Stimulated activated CD4-positive, alpha-beta T cell treated with anti-CD3 and anti-CD28 coated beads, Interleukin-4, amount 100 ng/mL, for 48 hours (primary cell): ENCODE data around the gene BCL2.
A peak's percentile ranks its signal among the peaks of the same experiment; 100 is the strongest.

Experiments
- DNase-seq, 2 donors: peaks; one replicate each; pipeline ENCODE4 v3.0.0-alpha.2; 2020; ENCODE audit warnings: low read depth in 2 of 2

BCL2 gene

GRCh38 chr18:63157293-63158011 lies 162.1 kb downstream of the BCL2 start:
- DNase-seq: no peak

DNA sequence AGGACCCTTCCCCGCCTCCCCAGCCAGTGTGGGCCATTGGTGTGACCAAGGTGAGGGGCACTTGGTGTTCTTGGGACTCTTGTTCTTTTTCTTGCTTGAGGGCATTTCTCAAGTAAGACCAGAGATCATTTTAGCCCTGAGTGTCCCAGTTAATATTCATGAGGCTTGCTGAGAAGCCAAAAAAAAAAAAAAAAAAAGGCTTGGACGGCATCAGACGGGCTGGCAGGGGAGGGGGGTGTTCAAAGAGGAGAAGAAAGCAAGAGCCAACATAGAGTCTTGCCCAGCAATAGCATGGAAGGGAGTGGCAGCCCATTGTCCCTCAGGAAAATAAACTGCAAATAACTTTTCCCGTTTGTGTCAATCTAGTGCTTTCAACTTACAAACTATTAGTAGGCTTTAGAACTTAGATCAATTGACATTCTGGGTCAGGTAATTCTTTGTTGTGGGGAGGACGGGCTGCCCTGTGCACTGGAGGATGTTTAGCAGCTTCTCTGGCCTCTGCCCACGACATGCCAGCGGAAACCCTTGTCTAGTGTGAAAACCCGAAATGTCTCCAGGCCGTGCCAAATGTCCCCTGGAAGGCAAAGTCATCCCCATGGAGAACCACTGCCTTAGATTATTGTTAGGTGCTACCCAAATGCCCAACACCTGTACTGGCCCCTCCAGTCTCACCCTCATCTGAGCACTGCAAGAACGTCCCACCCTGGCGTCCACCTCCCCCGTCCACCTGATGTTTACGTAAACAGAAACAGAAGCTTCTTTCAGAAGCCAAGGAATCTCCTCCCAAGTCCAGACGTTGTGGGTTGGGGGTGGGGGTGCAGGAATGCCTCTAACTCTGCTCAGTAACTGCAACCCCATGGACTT lies 163.4 kb downstream of the BCL2 start:
- no peak for DNase-seq

DNA sequence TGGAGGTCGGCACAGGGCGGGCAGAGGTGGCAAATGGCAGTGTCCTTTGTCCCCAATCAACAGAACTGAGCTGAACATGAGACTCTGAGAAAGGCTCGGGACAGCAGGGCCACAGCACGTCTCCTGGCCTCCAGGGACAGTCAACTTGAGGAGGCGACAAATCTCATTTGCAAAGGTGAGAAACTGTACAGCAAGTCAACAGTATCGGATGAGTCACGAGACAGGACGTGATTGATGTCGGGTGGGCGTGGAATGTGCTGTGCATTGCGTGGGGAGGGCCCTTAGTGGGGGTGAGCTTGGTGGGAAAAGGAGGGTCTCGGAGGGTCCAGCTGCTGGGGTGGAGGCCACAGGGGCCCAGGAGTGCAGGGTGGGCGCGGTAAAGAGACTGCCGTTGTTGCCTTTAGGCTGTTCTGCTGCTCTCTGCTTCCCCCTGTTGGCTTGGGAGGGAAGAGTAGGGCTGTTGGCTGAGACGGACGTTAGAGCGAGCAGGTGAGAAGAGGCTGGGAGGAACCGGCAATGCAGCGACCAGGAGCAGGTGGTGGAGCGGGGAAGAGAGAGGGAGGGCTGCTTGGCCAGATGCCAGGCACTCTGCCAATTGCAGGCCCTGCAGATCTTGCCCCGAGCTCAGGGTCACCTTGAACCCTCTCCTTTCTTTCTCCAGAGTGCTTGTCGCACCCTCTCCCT lies 164.3 kb downstream of the BCL2 start:
- peak; percentile 70 to 78 for DNase-seq

GRCh38 chr18:63154350-63155152 lies 165.0 kb downstream of the BCL2 start:
- no peak for DNase-seq

- DNase-seq: peak in 1 of 2 donors; percentile 47
Observed at GRCh38 chr18:63152791-63153190, 166.8 kb downstream of the BCL2 start.

DNA sequence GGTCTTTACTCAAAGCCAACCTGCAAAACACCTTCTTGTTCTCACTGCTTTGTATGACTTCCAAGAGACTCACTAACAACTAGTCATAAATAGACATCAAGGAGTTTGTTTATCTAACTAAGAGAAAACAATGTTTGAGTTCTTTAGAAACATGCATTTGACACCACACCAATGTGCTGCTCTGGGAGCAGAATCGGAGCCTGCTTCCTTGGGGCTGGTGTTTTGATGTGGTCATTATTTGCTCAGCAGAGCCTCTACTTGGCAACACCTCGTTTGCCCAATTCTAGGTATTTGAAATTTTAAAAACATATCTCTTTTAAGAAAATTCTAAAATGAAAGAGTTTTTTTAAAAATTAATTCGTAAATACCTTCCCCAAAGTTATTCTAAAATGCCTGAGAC lies 167.5 kb downstream of the BCL2 start:
- DNase-seq: no peak

DNA sequence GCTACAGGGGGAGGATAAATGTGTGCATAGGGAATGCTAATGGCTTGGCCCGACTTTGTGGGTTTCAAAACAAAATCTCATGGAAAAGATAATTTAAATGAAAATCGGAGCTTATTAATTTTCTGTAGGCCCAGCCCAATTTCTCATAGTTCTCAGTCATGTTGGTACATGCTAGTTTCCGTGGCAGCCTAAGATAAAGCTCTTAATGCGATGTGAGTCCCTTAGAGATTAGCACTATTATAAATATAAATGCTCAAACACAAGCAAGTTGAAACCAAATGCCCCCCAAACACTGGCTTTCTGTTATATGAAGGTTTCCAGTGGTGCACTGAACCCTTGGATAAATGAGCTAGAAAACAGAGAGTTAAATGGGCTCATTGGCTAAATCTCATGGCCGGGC lies 168.0 kb downstream of the BCL2 start:
- DNase-seq: no peak

GRCh38 chr18:63150942-63151421 lies 168.6 kb downstream of the BCL2 start:
- no peak for DNase-seq

DNA sequence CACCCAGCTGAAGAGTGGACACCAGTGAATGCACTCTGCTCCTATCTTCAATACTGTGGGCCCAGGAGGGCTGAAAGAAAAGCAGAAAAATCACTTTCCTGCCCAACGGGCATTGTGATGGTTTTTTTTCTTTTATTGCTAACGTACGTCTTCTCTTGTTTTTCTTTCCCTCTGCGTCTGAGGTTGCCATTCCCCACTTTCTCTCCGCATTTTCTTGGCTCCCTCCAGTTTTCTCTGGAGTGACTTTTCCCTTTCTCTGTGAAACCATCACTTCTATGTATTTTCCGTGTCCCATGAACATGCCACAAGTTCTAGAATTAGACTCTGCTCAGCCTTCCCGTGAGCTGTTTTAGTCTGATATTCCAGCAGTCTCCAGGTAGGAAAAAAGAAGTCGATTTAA lies 169.2 kb downstream of the BCL2 start:
- DNase-seq: no peak

GRCh38 chr18:63149302-63149587 lies 170.3 kb downstream of the BCL2 start:
- no peak for DNase-seq

- no peak for DNase-seq
Observed at GRCh38 chr18:63148449-63149301, 170.9 kb downstream of the BCL2 start.

GRCh38 chr18:63147973-63148372 lies 171.6 kb downstream of the BCL2 start:
- no peak for DNase-seq

DNA sequence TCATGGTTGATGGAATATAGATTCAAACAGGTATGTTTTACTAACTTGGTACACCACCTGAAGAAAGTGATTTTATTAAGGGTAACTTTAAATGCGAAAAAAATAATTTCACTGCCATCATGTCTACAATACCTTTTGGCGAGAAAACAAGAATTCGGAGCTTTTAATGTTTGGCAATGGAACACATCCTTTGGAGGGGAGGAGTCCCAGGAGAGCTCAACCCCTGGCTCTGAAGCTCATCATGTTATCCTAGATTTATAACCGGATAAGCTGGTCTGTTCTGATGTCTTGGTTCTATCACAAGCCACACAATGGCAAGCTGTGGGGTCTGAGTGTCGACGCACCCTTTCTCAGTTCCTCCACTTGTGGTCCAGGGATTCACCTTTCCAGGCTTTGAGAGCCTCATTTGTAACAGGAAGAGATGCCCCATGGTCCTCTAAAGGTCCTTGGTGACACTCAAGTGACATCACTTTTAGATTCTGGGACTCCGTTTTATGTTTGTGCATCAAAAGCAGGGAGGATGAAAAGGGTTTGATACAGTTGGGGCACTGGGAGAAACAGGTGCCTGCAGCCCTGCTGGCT lies 172.7 kb downstream of the BCL2 start:
- DNase-seq: no peak

- DNase-seq: no peak
Observed at GRCh38 chr18:63145851-63146555, 173.6 kb downstream of the BCL2 start.

GRCh38 chr18:63145166-63145850 lies 174.3 kb downstream of the BCL2 start:
- no peak for DNase-seq

GRCh38 chr18:63144748-63145147 lies 174.8 kb downstream of the BCL2 start:
- no peak for DNase-seq

GRCh38 chr18:63143330-63143771 lies 176.2 kb downstream of the BCL2 start:
- DNase-seq: no peak

DNA sequence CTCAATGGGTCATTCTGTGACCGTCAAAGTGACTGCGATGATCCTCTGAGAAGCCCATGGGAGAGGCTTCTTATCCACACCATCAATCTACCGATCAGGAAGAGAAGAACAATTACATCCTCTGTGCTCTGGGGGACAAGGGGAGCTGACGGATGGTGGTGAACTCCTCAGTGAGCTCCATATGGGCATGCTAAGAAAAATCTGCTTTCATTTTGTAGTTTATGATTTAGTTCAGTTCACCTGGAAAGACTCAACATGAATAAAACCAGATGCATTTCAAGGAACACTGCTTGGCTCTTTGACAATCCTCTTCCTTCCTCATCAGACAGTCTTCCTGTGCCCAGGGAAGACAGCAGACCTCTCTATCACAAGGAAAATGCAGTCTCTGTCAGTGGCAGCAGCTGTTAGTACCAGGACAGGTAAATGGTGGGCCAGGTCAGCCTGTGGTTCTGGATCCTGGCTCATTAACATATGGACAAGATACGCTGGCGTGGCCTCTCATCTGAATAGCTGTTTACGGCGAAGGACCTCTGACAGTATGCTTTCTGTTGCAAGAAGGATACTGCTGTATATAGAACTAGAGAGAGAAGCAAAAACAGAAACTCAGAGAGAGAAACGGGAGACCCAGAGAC lies 176.9 kb downstream of the BCL2 start:
- no peak for DNase-seq

DNA sequence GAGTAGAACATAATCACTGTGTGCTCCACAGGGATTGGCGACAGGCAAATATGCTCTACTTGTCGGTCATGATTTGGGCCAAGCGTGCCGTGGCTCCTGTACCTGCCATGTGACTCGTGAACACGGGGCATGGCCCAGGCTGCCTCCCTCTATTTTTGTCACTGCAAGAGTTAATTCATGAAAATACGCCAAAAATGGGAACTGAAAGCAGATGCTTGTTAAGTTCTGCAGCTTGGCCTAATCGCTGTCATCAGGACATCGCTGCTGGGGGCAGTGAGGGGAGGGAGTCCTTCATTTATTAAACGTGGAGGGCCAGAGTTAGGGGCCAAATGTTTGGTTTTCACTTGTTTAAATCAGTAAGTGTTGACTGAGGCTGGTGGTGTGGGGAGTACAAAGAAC lies 177.8 kb downstream of the BCL2 start:
- no peak for DNase-seq
